Ishikawa (cell line): Measurements from ENCODE around the gene EVL.

Source experiments
- CEBPB ChIP-seq: IDR thresholded peaks from 2 replicates; pipeline ENCODE4 v1.6.1; 2012
- CREB1 ChIP-seq: IDR thresholded peaks from 2 replicates; pipeline ENCODE4 v1.6.1; 2012; ENCODE audit warnings: low read depth
- EGR1 ChIP-seq: IDR thresholded peaks from 2 replicates; pipeline ENCODE4 v1.6.1; 2012
- FOXM1 ChIP-seq: IDR thresholded peaks from 2 replicates; pipeline ENCODE4 v1.6.1; 2012; ENCODE audit warnings: low read depth, borderline replicate concordance
- MAX ChIP-seq: IDR thresholded peaks from 2 replicates; pipeline ENCODE4 v1.6.1; 2012
- NFIC ChIP-seq: IDR thresholded peaks from 2 replicates; pipeline ENCODE4 v1.6.1; 2012
- RAD21 ChIP-seq: IDR thresholded peaks from 2 replicates; pipeline ENCODE4 v1.6.1; 2012; ENCODE audit warnings: low read depth
- REST ChIP-seq: IDR thresholded peaks from 2 replicates; pipeline ENCODE4 v1.6.1; 2012; ENCODE audit warnings: low read depth, mild to moderate bottlenecking
- TAF1 ChIP-seq: IDR thresholded peaks from 2 replicates; pipeline ENCODE4 v1.6.1; 2012; ENCODE audit warnings: low read depth, mild to moderate bottlenecking
- TCF12 ChIP-seq: IDR thresholded peaks from 2 replicates; pipeline ENCODE4 v1.6.1; 2012; ENCODE audit warnings: low read depth
- TEAD4 ChIP-seq: IDR thresholded peaks from 2 replicates; pipeline ENCODE4 v1.6.1; 2012
- USF1 ChIP-seq: IDR thresholded peaks from 2 replicates; pipeline ENCODE4 v1.6.1; 2012
- YY1 ChIP-seq: IDR thresholded peaks from 2 replicates; pipeline ENCODE4 v1.6.1; 2012; ENCODE audit warnings: low read depth
- ZBTB7A ChIP-seq: IDR thresholded peaks from 2 replicates; pipeline ENCODE4 v1.6.1; 2012; ENCODE audit warnings: low read depth

The EVL gene

GRCh38 chr14:100059438-100059781 is 5.8 kb upstream of the EVL start:
- TF ChIP-seq TEAD4 = no peak
- TF ChIP-seq CEBPB = no peak
- no peak for TF ChIP-seq EGR1
- TF ChIP-seq TCF12 = no peak
- no peak for TF ChIP-seq FOXM1
- no peak for TF ChIP-seq RAD21
- TF ChIP-seq REST = no peak

GRCh38 chr14:100060760-100061159 is 4.5 kb upstream of the EVL start:
- TF ChIP-seq TCF12 (no peak), REST (no peak), TEAD4 (no peak), MAX (no peak), ZBTB7A (no peak), YY1 (no peak), CREB1 (no peak), USF1 (no peak), NFIC (no peak), FOXM1 (no peak), TAF1 (no peak)

- no peak for TF ChIP-seq TAF1
- no peak for TF ChIP-seq ZBTB7A
- no peak for TF ChIP-seq CEBPB
- TF ChIP-seq RAD21 = no peak
- no peak for TF ChIP-seq CREB1
- TF ChIP-seq EGR1 = no peak
- TF ChIP-seq FOXM1 = no peak
- no peak for TF ChIP-seq REST
- no peak for TF ChIP-seq USF1
- no peak for TF ChIP-seq MAX
- no peak for TF ChIP-seq NFIC
- TF ChIP-seq TEAD4 = no peak
These were observed 2.6 kb upstream of the EVL start for GRCh38 chr14:100062590-100062989.

GRCh38 chr14:100063314-100063941 is 1.8 kb upstream of the EVL start:
- TF ChIP-seq TCF12 (no peak), RAD21 (no peak), NFIC (no peak), REST (no peak)
